KMS-11 (cell line): ENCODE results near the gene RALBP1.

Experiments used
- H2AFZ ChIP-seq: fragments of 200-600 bp; sonication (generic); 2 replicates; pipeline ENCODE4 v1.6.1; 2016; ENCODE audit warnings: antibody characterized with exemption, mixed run types, low read depth
- H3K27ac ChIP-seq: fragments of 200-600 bp; sonication (generic); 2 replicates; pipeline ENCODE4 v1.6.1; 2016; ENCODE audit warnings: mild to moderate bottlenecking, mixed run types
- H3K27me3 ChIP-seq: fragments of 200-600 bp; sonication (generic); 2 replicates; pipeline ENCODE4 v1.6.1; 2017; ENCODE audit warnings: mild to moderate bottlenecking, low read depth, mixed run types, moderate library complexity; ENCODE audit not compliant: insufficient read depth
- H3K36me3 ChIP-seq: fragments of 200-600 bp; sonication (generic); 2 replicates; pipeline ENCODE4 v1.6.1; 2017; ENCODE audit warnings: mild to moderate bottlenecking, mixed run types; ENCODE audit not compliant: insufficient read depth
- H3K4me1 ChIP-seq: fragments of 200-600 bp; sonication (generic); 2 replicates; pipeline ENCODE4 v1.6.1; 2016; ENCODE audit warnings: mild to moderate bottlenecking, low read depth, mixed run types; ENCODE audit not compliant: poor library complexity, severe bottlenecking
- H3K4me2 ChIP-seq: fragments of 200-600 bp; sonication (generic); 2 replicates; pipeline ENCODE4 v1.7.0; 2016; ENCODE audit warnings: mild to moderate bottlenecking, mixed run types
- H3K4me3 ChIP-seq: fragments of 200-600 bp; sonication (generic); IDR thresholded peaks from 2 replicates; pipeline ENCODE4 v1.6.1; 2017; ENCODE audit warnings: low read depth, low read length, mixed read lengths; ENCODE audit not compliant: insufficient read depth
- H3K79me2 ChIP-seq: fragments of 200-600 bp; sonication (generic); 2 replicates; pipeline ENCODE4 v1.6.1; 2016; ENCODE audit warnings: low read depth, mixed run types; ENCODE audit not compliant: insufficient read depth
- H3K9ac ChIP-seq: fragments of 200-600 bp; sonication (generic); 2 replicates; pipeline ENCODE4 v1.6.1; 2016; ENCODE audit warnings: mild to moderate bottlenecking, mixed run types
- H4K20me1 ChIP-seq: fragments of 200-600 bp; sonication (generic); 2 replicates; pipeline ENCODE4 v1.6.1; 2016; ENCODE audit warnings: mild to moderate bottlenecking, mixed run types; ENCODE audit not compliant: insufficient read depth
- CTCF ChIP-seq: fragments of 200-600 bp; sonication (generic); conservative IDR thresholded peaks from 2 replicates; pipeline ENCODE4 v1.6.1; 2017; ENCODE audit warnings: low read depth, mild to moderate bottlenecking, antibody characterized with exemption, low read length, moderate library complexity, mixed read lengths

The RALBP1 gene

GRCh38 chr18:9531791-9532410 lies 56.6 kb downstream of the RALBP1 start:
- Histone ChIP-seq H2AFZ (no peak overlapping the region), H3K4me1 (peaks cover 16% of the 10 kb centered on the region), H4K20me1 (no peaks in the 10 kb centered on the region), H3K79me2 (no peaks in the 10 kb centered on the region), H3K9ac (no peak overlapping the region), H3K4me3 (no peak overlapping the region), H3K4me2 (0 out of 2 replicates have a peak overlapping the region, but pooled peaks have one; percentile 13), H3K36me3 (0 out of 2 replicates have a peak, but pooled peaks cover 2% of the 10 kb centered on the region), H3K27ac (peak overlapping the region; percentile 13; the same call in 1 of the 2 replicates), H3K27me3 (no peaks in the 10 kb centered on the region)
- TF ChIP-seq CTCF, result no peak

- no peak for TF ChIP-seq CTCF
- no peak overlapping the region for H3K27ac ChIP-seq
- H3K9ac ChIP-seq, result no peak overlapping the region
- H3K36me3 ChIP-seq, result 0 out of 2 replicates have a peak, but pooled peaks cover 2% of the 10 kb centered on the region
- no peak overlapping the region for H3K4me2 ChIP-seq
- peaks cover 16% of the 10 kb centered on the region for H3K4me1 ChIP-seq
- H3K4me3 ChIP-seq, result no peak overlapping the region
- H4K20me1 ChIP-seq, result no peaks in the 10 kb centered on the region
- no peaks in the 10 kb centered on the region for H3K79me2 ChIP-seq
- H2AFZ ChIP-seq, result no peak overlapping the region
- H3K27me3 ChIP-seq, result no peaks in the 10 kb centered on the region
Observed at GRCh38 chr18:9534844-9535243, 59.5 kb downstream of the RALBP1 start.

- Histone ChIP-seq H3K36me3 (0 out of 2 replicates have a peak, but pooled peaks cover 2% of the 10 kb centered on the region), H3K4me1 (peaks cover 16% of the 10 kb centered on the region), H3K27ac (no peak overlapping the region), H2AFZ (no peak overlapping the region), H3K27me3 (no peaks in the 10 kb centered on the region), H3K9ac (no peak overlapping the region), H3K4me3 (no peak overlapping the region), H4K20me1 (no peaks in the 10 kb centered on the region), H3K4me2 (no peak overlapping the region), H3K79me2 (no peaks in the 10 kb centered on the region)
- no peak for TF ChIP-seq CTCF
Observed at GRCh38 chr18:9535430-9535991, 60.2 kb downstream of the RALBP1 start.

GRCh38 chr18:9536354-9537152 lies 61.2 kb downstream of the RALBP1 start:
- no peak overlapping the region for H3K9ac ChIP-seq
- no peak overlapping the region for H2AFZ ChIP-seq
- H3K27ac ChIP-seq, result no peak overlapping the region
- H3K4me3 ChIP-seq, result no peak overlapping the region
- peaks cover 8% of the 10 kb centered on the region for H3K4me1 ChIP-seq
- TF ChIP-seq CTCF, result no peak
- no peaks in the 10 kb centered on the region for H3K79me2 ChIP-seq
- 0 out of 2 replicates have a peak, but pooled peaks cover 2% of the 10 kb centered on the region for H3K36me3 ChIP-seq
- no peak overlapping the region for H3K4me2 ChIP-seq
- H3K27me3 ChIP-seq, result no peaks in the 10 kb centered on the region
- H4K20me1 ChIP-seq, result no peaks in the 10 kb centered on the region
